GM12872 (cell line): ENCODE data around the gene ALG9.

Experiments
- TF ChIP-seq, protein P1 (sequence below): IDR thresholded peaks from 3 replicates; pipeline ENCODE4 v1.5.1; 2011; ENCODE audit warnings: low read depth, mild to moderate bottlenecking, low read length, moderate library complexity; ENCODE audit not compliant: insufficient read depth

ALG9 gene

GRCh38 chr11:111765984-111766833 is 105.2 kb downstream of the ALG9 start, which contains the start of gene PPP2R1B:
Gene PPP2R1B (minus strand): TSS chr11:111766389. CDS start chr11:111766361, 28 bp downstream.
- TF ChIP-seq, protein P1, sequence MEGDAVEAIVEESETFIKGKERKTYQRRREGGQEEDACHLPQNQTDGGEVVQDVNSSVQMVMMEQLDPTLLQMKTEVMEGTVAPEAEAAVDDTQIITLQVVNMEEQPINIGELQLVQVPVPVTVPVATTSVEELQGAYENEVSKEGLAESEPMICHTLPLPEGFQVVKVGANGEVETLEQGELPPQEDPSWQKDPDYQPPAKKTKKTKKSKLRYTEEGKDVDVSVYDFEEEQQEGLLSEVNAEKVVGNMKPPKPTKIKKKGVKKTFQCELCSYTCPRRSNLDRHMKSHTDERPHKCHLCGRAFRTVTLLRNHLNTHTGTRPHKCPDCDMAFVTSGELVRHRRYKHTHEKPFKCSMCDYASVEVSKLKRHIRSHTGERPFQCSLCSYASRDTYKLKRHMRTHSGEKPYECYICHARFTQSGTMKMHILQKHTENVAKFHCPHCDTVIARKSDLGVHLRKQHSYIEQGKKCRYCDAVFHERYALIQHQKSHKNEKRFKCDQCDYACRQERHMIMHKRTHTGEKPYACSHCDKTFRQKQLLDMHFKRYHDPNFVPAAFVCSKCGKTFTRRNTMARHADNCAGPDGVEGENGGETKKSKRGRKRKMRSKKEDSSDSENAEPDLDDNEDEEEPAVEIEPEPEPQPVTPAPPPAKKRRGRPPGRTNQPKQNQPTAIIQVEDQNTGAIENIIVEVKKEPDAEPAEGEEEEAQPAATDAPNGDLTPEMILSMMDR = no peak

GRCh38 chr11:111765320-111765983 is 105.9 kb downstream of the ALG9 start:
- TF ChIP-seq, protein P1 = no peak

GRCh38 chr11:111764621-111765020 is 106.8 kb downstream of the ALG9 start:
- TF ChIP-seq, protein P1 = no peak

- TF ChIP-seq, protein P1 = no peak
These were observed 108.3 kb downstream of the ALG9 start for GRCh38 chr11:111762981-111763643.

DNA sequence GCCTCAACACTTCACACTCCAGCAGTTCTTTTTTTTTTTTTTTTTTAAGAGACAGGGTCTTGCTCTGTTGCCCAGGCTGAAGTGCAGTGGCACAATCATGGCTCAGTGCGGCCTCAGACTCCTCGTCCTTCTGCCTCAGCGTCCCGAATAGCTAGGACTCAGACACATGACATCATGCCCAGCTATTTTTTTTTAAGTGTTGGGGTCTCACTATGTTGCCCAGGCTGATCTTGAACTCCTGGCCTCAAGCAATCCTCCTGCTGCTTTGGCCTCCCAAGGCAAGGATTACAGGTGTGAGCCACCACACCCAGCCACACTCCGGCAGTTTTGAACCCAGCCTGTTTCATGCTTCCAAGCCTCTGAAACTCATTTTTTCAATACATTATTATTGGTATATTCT is 108.9 kb downstream of the ALG9 start:
- TF ChIP-seq, protein P1 = no peak

GRCh38 chr11:111761036-111761435 is 110.3 kb downstream of the ALG9 start:
- TF ChIP-seq, protein P1 = no peak

DNA sequence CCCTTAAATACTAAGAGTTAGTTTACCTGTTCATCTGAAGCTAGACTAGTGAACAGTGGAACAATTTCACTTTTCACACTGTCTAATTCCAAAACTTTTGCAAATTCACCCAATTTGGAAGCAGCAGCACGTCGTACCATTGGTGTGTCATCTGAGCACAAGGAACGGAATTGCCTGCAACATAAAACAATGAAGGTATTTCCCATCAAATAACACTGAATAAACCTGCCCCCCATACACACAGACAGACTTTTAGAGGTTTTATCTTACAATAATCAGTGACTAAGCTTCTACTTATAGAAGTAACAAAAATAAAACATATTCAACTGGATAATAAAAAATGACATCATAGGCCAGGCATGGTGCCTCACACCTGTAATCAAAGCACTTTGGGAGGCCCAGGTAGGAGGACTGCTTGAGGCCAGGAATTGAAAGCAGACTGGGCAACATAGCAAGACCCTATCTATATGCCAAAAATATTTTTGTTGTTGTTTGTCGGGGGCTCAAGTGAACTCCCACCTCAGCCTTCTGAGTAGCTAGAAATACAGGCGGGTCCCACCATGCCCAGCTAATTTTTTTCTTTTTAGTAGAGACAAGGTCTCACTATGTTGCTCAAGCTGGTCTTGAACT is 111.5 kb downstream of the ALG9 start:
- TF ChIP-seq, protein P1 = no peak
